KOPT-K1 (cell line): Measurements from ENCODE around the gene DRC7.

Experiments used
- H3K27ac ChIP-seq: fragments of 200-600 bp; sonication (generic); 2 replicates; pipeline ENCODE4 v1.5.1; 2016; ENCODE audit warnings: antibody characterized with exemption, mild to moderate bottlenecking, low read depth, low read length; ENCODE audit not compliant: poor library complexity, severe bottlenecking
- H3K36me3 ChIP-seq: fragments of 200-600 bp; sonication (generic); 2 replicates; pipeline ENCODE4 v1.5.1; 2017; ENCODE audit warnings: antibody characterized with exemption, mild to moderate bottlenecking, low read length, moderate library complexity; ENCODE audit not compliant: insufficient read depth
- H3K9me3 ChIP-seq: fragments of 200-600 bp; sonication (generic); 2 replicates; pipeline ENCODE4 v1.5.1; 2017; ENCODE audit warnings: antibody characterized with exemption, low read length, mild to moderate bottlenecking; ENCODE audit not compliant: insufficient read depth, poor library complexity, severe bottlenecking

The DRC7 gene

GRCh38 chr16:57656342-57656955 lies 38.2 kb upstream of the DRC7 start:
- Histone ChIP-seq H3K36me3 (peaks cover 99% of the 10 kb centered on the region), H3K9me3 (no peaks in the 10 kb centered on the region), H3K27ac (no peak overlapping the region)

DNA sequence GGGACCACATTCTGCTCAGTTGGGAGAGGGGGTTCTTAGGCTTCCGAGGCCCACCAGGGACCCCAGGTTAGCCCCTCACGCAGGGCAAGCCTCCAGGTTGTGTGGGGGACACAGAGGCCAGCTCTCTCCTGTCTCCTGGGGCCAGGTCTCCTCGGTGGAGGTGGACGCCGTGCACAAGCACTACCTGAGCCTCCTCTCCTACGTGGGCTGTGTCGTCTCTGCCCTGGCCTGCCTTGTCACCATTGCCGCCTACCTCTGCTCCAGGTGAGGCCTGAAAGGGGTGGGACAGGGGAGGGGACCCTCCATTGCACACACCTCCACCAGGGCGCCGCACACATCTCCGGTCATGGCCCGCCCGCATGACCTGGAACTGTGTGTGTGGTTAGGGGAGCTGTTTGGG lies 37.4 kb upstream of the DRC7 start:
- H3K9me3 ChIP-seq = no peaks in the 10 kb centered on the region
- peaks cover 99% of the 10 kb centered on the region for H3K36me3 ChIP-seq
- no peak overlapping the region for H3K27ac ChIP-seq

- Histone ChIP-seq H3K27ac (no peak overlapping the region), H3K9me3 (no peaks in the 10 kb centered on the region), H3K36me3 (peaks cover 99% of the 10 kb centered on the region)
Measured at GRCh38 chr16:57658130-57658877, 36.3 kb upstream of the DRC7 start.

GRCh38 chr16:57658878-57659674 lies 35.5 kb upstream of the DRC7 start:
- H3K27ac ChIP-seq = no peak overlapping the region
- peaks cover 99% of the 10 kb centered on the region for H3K36me3 ChIP-seq
- H3K9me3 ChIP-seq = no peaks in the 10 kb centered on the region

DNA sequence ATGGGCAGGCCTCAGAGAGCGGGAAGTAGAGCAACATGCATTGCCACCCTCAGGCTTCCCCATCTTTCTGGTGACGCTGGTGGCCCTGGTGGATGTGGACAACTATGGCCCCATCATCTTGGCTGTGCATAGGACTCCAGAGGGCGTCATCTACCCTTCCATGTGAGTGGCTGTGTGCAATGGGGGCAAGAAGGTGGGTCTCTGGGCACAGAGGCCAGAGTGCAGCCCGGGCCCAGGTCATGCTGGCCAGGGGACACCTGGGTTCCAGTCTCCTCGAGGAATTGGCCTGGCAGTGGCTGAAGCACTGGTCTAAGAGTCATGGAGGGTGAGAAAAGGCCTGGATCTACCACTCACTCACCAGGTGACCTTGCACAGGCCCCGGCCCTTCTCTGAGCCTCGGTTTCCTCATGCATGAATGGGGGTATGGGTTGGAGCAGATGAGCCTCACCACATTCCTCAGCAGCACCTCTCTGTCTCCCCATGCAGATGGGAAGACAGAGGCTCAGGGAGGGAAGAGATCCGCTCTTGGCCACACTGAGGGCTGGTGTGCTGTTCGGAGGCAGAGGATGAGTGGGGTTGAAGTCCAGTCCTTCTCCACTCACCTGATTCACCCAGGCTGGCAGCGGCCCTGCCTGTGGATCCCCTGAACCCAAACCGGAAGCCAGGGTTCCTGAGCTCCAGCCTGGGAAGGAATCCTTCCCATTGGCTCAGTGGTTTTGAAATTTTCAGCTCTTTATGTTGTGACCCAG lies 33.7 kb upstream of the DRC7 start:
- no peaks in the 10 kb centered on the region for H3K9me3 ChIP-seq
- peaks cover 96% of the 10 kb centered on the region for H3K36me3 ChIP-seq
- no peak overlapping the region for H3K27ac ChIP-seq

- Histone ChIP-seq H3K36me3 (peaks cover 89% of the 10 kb centered on the region), H3K27ac (no peak overlapping the region), H3K9me3 (no peaks in the 10 kb centered on the region)
Measured at GRCh38 chr16:57661510-57661909, 33.1 kb upstream of the DRC7 start.

DNA sequence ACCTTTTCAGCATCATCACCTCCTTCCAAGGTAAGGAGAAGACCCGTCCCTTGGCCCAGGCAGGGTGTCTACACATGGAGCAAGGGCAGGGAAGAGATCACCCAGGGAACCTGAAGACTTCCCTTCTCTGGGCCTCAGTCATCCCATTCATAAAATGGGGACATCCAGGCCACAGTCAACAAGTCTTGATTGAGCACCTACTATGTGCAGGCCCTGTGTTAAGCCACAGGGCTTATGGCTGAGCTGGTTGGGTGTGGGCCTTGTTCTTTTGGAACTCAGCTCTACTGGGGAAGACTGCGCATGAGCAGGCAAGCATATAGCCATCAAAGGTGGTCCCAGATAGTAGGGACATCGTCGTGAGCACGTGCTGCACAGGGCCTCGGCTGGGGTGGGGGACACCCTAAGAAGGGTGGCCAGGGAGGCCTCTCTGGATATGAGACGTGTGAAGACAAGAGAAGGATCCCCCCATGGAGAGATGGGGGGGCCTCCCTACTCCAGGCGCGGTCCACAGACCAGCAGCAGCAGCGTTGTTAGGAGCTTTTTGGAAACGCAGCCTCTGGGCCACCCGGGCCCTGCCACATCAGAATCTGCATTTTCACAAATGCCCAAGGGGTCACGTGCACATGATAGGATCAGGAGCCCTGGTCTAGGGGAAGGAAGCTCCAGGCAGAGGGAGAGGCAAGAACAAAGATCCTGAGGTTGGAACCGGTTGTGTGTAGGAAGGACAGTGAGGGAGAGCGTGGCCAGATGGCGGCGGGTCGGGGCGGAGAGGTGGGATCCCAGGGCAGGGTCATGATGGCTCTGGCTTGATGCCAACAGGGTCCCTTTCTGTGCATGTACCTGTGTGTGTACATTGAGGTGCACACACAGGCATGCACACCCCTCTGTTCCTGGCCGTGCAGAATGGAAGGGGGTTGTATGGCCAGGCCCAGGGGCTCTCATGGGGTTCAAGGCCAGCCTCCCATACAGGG lies 32.4 kb upstream of the DRC7 start:
- Histone ChIP-seq H3K9me3 (no peaks in the 10 kb centered on the region), H3K27ac (no peak overlapping the region), H3K36me3 (peaks cover 82% of the 10 kb centered on the region)

GRCh38 chr16:57663436-57663835 lies 31.2 kb upstream of the DRC7 start:
- Histone ChIP-seq H3K27ac (no peak overlapping the region), H3K36me3 (peaks cover 71% of the 10 kb centered on the region), H3K9me3 (no peaks in the 10 kb centered on the region)

DNA sequence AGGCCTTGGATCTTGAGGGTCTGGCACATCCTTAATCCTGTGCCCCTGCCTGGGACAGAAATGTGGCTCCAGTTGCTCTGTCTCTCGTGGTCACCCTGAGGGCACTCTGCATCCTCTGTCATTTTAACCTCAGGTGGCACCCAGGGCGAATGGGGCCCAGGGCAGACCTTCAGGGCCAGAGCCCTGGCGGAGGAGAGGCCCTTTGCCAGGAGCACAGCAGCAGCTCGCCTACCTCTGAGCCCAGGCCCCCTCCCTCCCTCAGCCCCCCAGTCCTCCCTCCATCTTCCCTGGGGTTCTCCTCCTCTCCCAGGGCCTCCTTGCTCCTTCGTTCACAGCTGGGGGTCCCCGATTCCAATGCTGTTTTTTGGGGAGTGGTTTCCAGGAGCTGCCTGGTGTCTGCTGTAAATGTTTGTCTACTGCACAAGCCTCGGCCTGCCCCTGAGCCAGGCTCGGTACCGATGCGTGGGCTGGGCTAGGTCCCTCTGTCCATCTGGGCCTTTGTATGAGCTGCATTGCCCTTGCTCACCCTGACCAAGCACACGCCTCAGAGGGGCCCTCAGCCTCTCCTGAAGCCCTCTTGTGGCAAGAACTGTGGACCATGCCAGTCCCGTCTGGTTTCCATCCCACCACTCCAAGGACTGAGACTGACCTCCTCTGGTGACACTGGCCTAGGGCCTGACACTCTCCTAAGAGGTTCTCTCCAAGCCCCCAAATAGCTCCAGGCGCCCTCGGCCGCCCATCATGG lies 30.5 kb upstream of the DRC7 start:
- H3K36me3 ChIP-seq = peaks cover 65% of the 10 kb centered on the region
- H3K27ac ChIP-seq = no peak overlapping the region
- H3K9me3 ChIP-seq = no peaks in the 10 kb centered on the region

- peaks cover 59% of the 10 kb centered on the region for H3K36me3 ChIP-seq
- no peak overlapping the region for H3K27ac ChIP-seq
- H3K9me3 ChIP-seq = no peaks in the 10 kb centered on the region
Measured at GRCh38 chr16:57664662-57665025, 30.0 kb upstream of the DRC7 start.

DNA sequence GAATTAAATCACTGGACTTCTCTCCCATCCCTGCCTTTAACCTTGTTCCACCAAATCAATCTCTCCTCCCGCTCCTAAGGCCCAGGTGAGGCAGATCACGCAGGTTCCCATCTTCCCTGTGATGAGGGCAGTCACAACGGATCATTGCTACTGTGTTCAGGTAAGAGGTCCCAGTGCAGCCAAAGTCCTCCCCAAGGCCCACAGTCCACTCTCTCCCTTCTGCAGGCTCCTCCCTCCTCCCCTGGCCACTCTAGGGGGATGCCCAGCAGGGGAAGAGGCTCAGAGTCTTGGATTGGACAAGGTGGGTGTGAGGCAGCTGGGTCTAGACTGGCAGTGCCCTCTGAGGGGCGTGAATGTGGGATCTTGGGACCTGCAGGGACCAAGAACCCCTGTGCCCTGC lies 29.1 kb upstream of the DRC7 start:
- H3K9me3 ChIP-seq = no peaks in the 10 kb centered on the region
- no peak overlapping the region for H3K27ac ChIP-seq
- H3K36me3 ChIP-seq = peaks cover 50% of the 10 kb centered on the region

DNA sequence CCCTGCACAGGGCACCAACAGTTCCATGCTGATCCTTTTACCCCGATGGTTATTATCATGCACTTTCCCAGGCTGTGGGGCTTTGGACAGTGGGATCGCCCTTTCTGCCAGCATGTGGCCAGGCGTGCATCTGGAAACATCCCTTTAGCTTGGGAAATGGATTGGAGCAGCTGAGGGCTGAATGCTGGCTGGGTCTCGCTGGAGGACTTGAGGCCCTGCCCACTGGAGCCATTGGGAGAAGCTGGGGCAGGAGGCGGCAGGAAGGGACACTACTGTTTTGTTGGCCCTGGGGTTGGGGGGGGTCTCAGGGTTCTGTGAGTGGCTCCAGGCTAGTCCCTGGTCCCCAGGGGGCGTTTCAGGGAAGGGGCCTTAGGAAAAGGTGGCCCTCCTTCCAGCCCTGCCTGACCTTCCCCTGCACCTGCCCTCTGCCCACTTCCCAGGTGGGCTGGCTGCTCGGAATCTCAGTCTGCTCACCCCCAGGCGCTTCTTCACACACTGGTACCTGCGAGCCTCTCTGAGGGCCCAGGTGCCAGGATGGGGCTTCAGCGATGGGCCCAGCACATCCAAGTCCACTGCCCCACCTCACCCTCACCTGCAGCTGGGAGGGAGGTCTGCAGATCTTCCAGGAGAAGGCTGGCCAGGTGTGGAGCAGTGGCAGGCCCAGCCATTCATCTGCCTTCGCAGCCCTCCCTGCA lies 28.1 kb upstream of the DRC7 start:
- H3K9me3 ChIP-seq = no peaks in the 10 kb centered on the region
- peaks cover 41% of the 10 kb centered on the region for H3K36me3 ChIP-seq
- H3K27ac ChIP-seq = no peak overlapping the region

DNA sequence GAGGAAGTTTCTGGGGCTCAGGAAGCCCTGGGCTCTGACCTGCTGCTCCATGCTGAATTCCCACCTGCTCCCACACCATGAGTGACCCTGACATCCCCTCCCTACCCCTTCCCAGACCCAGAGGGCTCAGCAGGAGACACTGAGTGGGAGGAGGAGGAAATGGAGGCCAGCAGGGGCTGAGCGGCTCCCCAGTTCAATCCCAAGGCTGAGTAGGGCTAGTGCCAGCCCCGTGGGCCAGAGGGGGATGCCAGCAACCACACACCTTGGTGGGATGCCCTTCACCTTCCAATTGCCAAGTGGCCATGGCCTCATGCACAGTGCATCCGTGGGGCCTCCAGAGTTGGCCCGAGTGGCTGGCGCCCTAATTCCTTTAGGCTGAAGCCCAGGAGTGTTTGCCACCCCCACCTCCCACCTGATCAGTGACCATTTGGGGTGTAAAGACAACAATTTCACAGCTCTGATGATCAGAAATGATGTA lies 27.5 kb upstream of the DRC7 start:
- Histone ChIP-seq H3K27ac (no peak overlapping the region), H3K9me3 (no peaks in the 10 kb centered on the region), H3K36me3 (peaks cover 35% of the 10 kb centered on the region)
